ENCODE results near the gene KIF13A. TPM values are rescaled to one million over a fixed set of nuclear protein-coding genes. Genes with fewer than 3 reads are reported as not detected.

The KIF13A gene
- total RNA-seq, 1 experiment from 2014 or later: 49.3 TPM

- DNase-seq (ENCODE audit: low read depth, low spot score): no peak
- Histone ChIP-seq H3K27ac (ENCODE audit: low read length) (no peak overlapping the region), H3K4me1 (ENCODE audit: control insufficient read depth, insufficient read depth, low read length) (no peaks in the 10 kb centered on the region; the same call in 1 of the 2 replicates), H3K9me3 (ENCODE audit: control insufficient read depth, insufficient read depth, low read depth, low read length) (no peaks in the 10 kb centered on the region), H3K27me3 (ENCODE audit: control insufficient read depth, insufficient read depth, low read length) (no peaks in the 10 kb centered on the region), H3K4me3 (ENCODE audit: low read depth in 2 of 2, low read length in 2 of 2) (no peak overlapping the region), H3K36me3 (ENCODE audit: control insufficient read depth, insufficient read depth, low read length) (no peaks in the 10 kb centered on the region)
- peak; percentile 30; the same call in 1 of the 2 replicates for ATAC-seq
- ChIA-PET CTCF (no interaction called here), POLR2A (no interaction called here)
- no TSS peak for BruUV-seq (replicated peaks)
- no peak for TF ChIP-seq SIN3A (IDR thresholded peaks at IDR 0.05; ENCODE audit: borderline replicate concordance, insufficient read depth, low read depth, low read length)
- TF ChIP-seq TCF7L2 (IDR thresholded peaks at IDR 0.05; ENCODE audit: low read depth, low read length): no peak
- TF ChIP-seq POLR2AphosphoS5 (IDR thresholded peaks at IDR 0.05; ENCODE audit: low read depth, low read length): no peak
- TF ChIP-seq REST (IDR thresholded peaks at IDR 0.05; ENCODE audit: insufficient read depth in 1 of 2, low read depth in 2 of 2, low read length in 1 of 2): no peak
- no peak for TF ChIP-seq CTCF (IDR thresholded peaks at IDR 0.05)
- in situ Hi-C loops (cut with HindIII; ENCODE audit: low pct_unique_long_range_greater_than_20kb, low sequenced_read_pairs): no loop called here
- intact Hi-C loops (cut with micrococcal nuclease; ENCODE audit: unreplicated experiment): no loop called here
Observed at GRCh38 chr6:17927705-17928104, 59.7 kb downstream of the KIF13A start.

GRCh38 chr6:17923401-17923863, 64.0 kb downstream of the KIF13A start:
- Histone ChIP-seq H3K4me3 (ENCODE audit: low read depth in 2 of 2, low read length in 2 of 2) (no peak overlapping the region), H3K27ac (ENCODE audit: low read length) (no peak overlapping the region), H3K9me3 (ENCODE audit: control insufficient read depth, insufficient read depth, low read depth, low read length) (no peaks in the 10 kb centered on the region), H3K27me3 (ENCODE audit: control insufficient read depth, insufficient read depth, low read length) (no peaks in the 10 kb centered on the region), H3K4me1 (ENCODE audit: control insufficient read depth, insufficient read depth, low read length) (no peaks in the 10 kb centered on the region), H3K36me3 (ENCODE audit: control insufficient read depth, insufficient read depth, low read length) (no peaks in the 10 kb centered on the region)
- TF ChIP-seq CTCF (IDR thresholded peaks at IDR 0.05): no peak
- no peak for TF ChIP-seq TCF7L2 (IDR thresholded peaks at IDR 0.05; ENCODE audit: low read depth, low read length)
- TF ChIP-seq REST (IDR thresholded peaks at IDR 0.05; ENCODE audit: insufficient read depth in 1 of 2, low read depth in 2 of 2, low read length in 1 of 2): no peak
- no peak for TF ChIP-seq SIN3A (IDR thresholded peaks at IDR 0.05; ENCODE audit: borderline replicate concordance, insufficient read depth, low read depth, low read length)
- TF ChIP-seq POLR2AphosphoS5 (IDR thresholded peaks at IDR 0.05; ENCODE audit: low read depth, low read length): no peak
- no peak for DNase-seq (ENCODE audit: low read depth, low spot score)
- no TSS peak for BruUV-seq (replicated peaks)
- ChIA-PET CTCF (no interaction called here), POLR2A (no interaction called here)
- no peak for ATAC-seq
- intact Hi-C loops (cut with micrococcal nuclease; ENCODE audit: unreplicated experiment) (no loop called here), in situ Hi-C loops (cut with HindIII; ENCODE audit: low pct_unique_long_range_greater_than_20kb, low sequenced_read_pairs) (no loop called here)

Measured in Panc1 (cell line).